OCI-LY7 (cell line): ENCODE results near the gene KRTAP27-1. TPM values are rescaled to one million over a fixed set of nuclear protein-coding genes. Genes with fewer than 3 reads are reported as not detected.

Experiments used
- Bru-seq: library from RNA; stranded (reverse); fragments of 400-500 nt; gene quantifications from one replicate; lab custom pipeline; 2021; lab: Mats Ljungman, UMichigan
- BruChase-seq, 2 experiments: library from RNA; stranded (reverse); fragments of 400-500 nt; gene quantifications; one replicate each; lab custom pipeline; 2021; lab: Mats Ljungman, UMichigan
- BruUV-seq: library from RNA; stranded (reverse); fragments of 400-500 nt; replicated peaks from 2 replicates; lab custom pipeline; 2021; lab: Mats Ljungman, UMichigan
- CTCF ChIA-PET: fragments of 300-600 bp; sonication (Branson Sonifier 250); formaldehyde crosslinking; loops from one replicate; lab custom pipeline; 2022; ENCODE audit warnings: antibody characterized with exemption; ENCODE audit not compliant: unreplicated experiment; lab: Charles Lee
- POLR2A ChIA-PET: fragments of 300-600 bp; sonication (Branson Sonifier 250); formaldehyde crosslinking; loops from one replicate; lab custom pipeline; 2022; ENCODE audit warnings: antibody characterized with exemption; lab: Charles Lee
- DNase-seq: peaks from one replicate; pipeline ENCODE4 v3.0.0-alpha.2; 2015; ENCODE audit warnings: low spot score
- H2AFZ ChIP-seq: fragments of 200-600 bp; sonication (generic), shearing (Covaris generic); 2 replicates; pipeline ENCODE4 v1.6.1; 2014; ENCODE audit warnings: mild to moderate bottlenecking, antibody characterized with exemption, low read length, moderate library complexity
- H3K27ac ChIP-seq: fragments of 200-600 bp; sonication (generic); 2 replicates; pipeline ENCODE4 v1.5.1; 2014; ENCODE audit warnings: mixed run types, low read depth, mild to moderate bottlenecking, moderate library complexity, low read length, inconsistent platforms; ENCODE audit not compliant: poor library complexity, severe bottlenecking
- H3K36me3 ChIP-seq: fragments of 200-600 bp; sonication (generic); 2 replicates; pipeline ENCODE4 v1.6.1; 2014; ENCODE audit warnings: mild to moderate bottlenecking, antibody characterized with exemption, low read length, moderate library complexity, mixed read lengths; ENCODE audit not compliant: insufficient read depth
- H3K4me1 ChIP-seq: fragments of 200-600 bp; sonication (generic); 2 replicates; pipeline ENCODE4 v1.5.1; 2014; ENCODE audit warnings: mild to moderate bottlenecking, low read length; ENCODE audit not compliant: insufficient read depth, poor library complexity, severe bottlenecking
- H3K4me2 ChIP-seq: fragments of 200-600 bp; sonication (generic); 2 replicates; pipeline ENCODE4 v1.6.1; 2014; ENCODE audit warnings: mild to moderate bottlenecking, low read length
- H3K4me3 ChIP-seq: fragments of 200-600 bp; sonication (generic); 2 replicates; pipeline ENCODE4 v1.5.1; 2014; ENCODE audit warnings: mild to moderate bottlenecking, low read depth, low read length; ENCODE audit not compliant: poor library complexity, severe bottlenecking
- H3K79me2 ChIP-seq: fragments of 200-600 bp; sonication (generic); 2 replicates; pipeline ENCODE4 v1.6.1; 2016; ENCODE audit warnings: low read depth, mild to moderate bottlenecking, low read length, moderate library complexity, mixed read lengths; ENCODE audit not compliant: insufficient read depth
- H3K9me2 ChIP-seq: fragments of 200-600 bp; sonication (generic); 2 replicates; pipeline ENCODE4 v1.6.1; 2016; ENCODE audit warnings: mild to moderate bottlenecking, low read length, mixed read lengths; ENCODE audit not compliant: insufficient read depth
- H3K9me3 ChIP-seq: fragments of 200-600 bp; sonication (generic); 2 replicates; pipeline ENCODE4 v1.6.1; 2014; ENCODE audit warnings: mild to moderate bottlenecking, mixed run types, low read length, mixed read lengths
- H4K20me1 ChIP-seq: fragments of 200-600 bp; sonication (generic); 2 replicates; pipeline ENCODE4 v1.6.1; 2014; ENCODE audit warnings: mild to moderate bottlenecking, antibody characterized with exemption, low read length, moderate library complexity, mixed read lengths; ENCODE audit not compliant: insufficient read depth
- EZH2phosphoT487 ChIP-seq: fragments of 200-600 bp; sonication (generic); IDR thresholded peaks from 2 replicates; pipeline ENCODE4 v1.6.1; 2018; ENCODE audit warnings: low read depth, borderline replicate concordance, mild to moderate bottlenecking, mixed run types, antibody characterized with exemption, low read length, moderate library complexity, mixed read lengths
- intact Hi-C: fragments of 100-400 bp; cut with micrococcal nuclease; formaldehyde crosslinking; loops from one replicate; pipeline ENCODE4 v1.10.0; 2022; ENCODE audit not compliant: unreplicated experiment
- long read RNA-seq: library from polyadenylated mRNA; stranded (forward); transcript quantifications from one replicate; pipeline ENCODE4 v2.0.0, GENCODE V29; 2022
- total RNA-seq, 2 experiments: library from RNA; depleted of rRNA in 1 of 2; stranded (reverse); fragments of >200 nt in 1 of 2; shearing (Covaris generic) in 1 of 2; gene quantifications; 2 replicates each; pipeline ENCODE4 v1.2.3, GENCODE V29; 2014 to 2022
- TF ChIP-seq, protein P1 (sequence below): fragments of 200-600 bp; sonication (generic); conservative IDR thresholded peaks from 2 replicates; pipeline ENCODE4 v1.5.1; 2014; ENCODE audit warnings: mild to moderate bottlenecking, antibody characterized with exemption, low read length, moderate library complexity, mixed read lengths

KRTAP27-1 gene, protein sequence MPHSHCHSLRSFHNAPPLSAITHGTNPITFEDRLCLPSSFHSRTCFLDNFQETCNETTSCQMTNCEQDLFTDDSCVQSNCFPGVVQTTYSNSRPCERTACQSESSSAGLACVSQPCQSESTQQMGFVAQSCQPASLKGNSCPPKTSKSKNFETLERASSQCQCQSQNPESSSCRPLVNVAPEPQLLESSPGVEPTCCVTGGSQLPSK
- not detected in 2 replicates for total RNA-seq (2014; rRNA removed; shearing (Covaris generic))
- total RNA-seq (2022) = not detected in 2 replicates
- Bru-seq, nascent RNA = not detected
- not detected for BruChase-seq, experiment 1, labeled RNA remaining after a 6-hour chase
- BruChase-seq, experiment 2, labeled RNA remaining after a 2-hour chase = not detected
- long read RNA-seq = 0 reads

DNA sequence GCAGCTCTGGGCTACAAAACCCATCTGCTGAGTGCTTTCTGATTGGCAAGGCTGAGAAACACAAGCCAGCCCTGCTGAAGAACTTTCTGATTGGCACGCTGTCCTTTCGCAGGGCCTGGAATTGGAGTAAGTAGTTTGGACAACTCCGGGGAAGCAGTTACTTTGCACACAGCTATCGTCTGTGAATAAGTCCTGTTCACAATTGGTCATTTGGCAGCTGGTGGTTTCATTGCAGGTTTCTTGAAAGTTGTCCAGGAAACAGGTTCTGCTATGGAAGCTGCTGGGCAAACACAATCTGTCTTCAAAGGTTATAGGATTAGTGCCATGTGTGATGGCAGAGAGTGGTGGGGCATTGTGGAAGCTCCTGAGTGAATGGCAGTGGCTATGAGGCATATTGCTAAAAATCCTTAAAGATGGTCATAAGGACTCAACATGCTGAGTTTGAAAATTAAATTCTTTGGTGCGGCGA is at the start of gene KRTAP27-1:
Gene KRTAP27-1 (minus strand): TSS at position 419 of the 469 bp plus-strand sequence. CDS start 26 bp downstream, at position 393.
- no TSS peak for BruUV-seq
- no peak for DNase-seq
- Histone ChIP-seq H3K4me2 (no peak within 1 kb of the TSS), H3K4me3 (no peak within 1 kb of the TSS), H3K9me2 (no peaks in the 10 kb centered on the region), H3K9me3 (no peaks in the 10 kb centered on the region), H3K4me1 (no peaks in the 10 kb centered on the region), H3K79me2 (no peaks in the 10 kb centered on the region), H3K36me3 (no peaks in the 10 kb centered on the region), H3K27ac (no peak within 1 kb of the TSS), H4K20me1 (no peaks in the 10 kb centered on the region), H2AFZ (no peak within 1 kb of the TSS)
- no peak for TF ChIP-seq EZH2phosphoT487
- TF ChIP-seq, protein P1, sequence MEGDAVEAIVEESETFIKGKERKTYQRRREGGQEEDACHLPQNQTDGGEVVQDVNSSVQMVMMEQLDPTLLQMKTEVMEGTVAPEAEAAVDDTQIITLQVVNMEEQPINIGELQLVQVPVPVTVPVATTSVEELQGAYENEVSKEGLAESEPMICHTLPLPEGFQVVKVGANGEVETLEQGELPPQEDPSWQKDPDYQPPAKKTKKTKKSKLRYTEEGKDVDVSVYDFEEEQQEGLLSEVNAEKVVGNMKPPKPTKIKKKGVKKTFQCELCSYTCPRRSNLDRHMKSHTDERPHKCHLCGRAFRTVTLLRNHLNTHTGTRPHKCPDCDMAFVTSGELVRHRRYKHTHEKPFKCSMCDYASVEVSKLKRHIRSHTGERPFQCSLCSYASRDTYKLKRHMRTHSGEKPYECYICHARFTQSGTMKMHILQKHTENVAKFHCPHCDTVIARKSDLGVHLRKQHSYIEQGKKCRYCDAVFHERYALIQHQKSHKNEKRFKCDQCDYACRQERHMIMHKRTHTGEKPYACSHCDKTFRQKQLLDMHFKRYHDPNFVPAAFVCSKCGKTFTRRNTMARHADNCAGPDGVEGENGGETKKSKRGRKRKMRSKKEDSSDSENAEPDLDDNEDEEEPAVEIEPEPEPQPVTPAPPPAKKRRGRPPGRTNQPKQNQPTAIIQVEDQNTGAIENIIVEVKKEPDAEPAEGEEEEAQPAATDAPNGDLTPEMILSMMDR = no peak
- ChIA-PET POLR2A (no interaction called here), CTCF (no interaction called here)
- intact Hi-C loops = no loop called here

DNA sequence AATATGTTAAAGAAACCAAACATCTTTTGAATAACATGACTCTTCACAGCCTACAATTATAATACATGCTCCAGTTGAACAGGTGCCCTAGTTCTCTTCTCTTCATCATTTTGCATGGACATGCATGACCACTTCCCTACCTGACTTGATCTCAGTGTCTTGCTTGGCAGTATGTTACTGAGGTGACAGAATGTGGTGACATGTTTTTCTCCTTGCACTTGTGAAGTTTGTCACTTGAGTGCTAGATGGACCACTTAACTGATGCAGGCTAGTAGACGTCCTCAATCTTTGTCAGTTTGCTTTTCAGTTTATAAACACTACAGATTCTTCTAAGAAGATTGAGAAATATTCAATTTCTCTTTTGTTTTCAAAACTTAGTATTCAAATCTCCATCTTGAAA is 44.7 kb upstream of the KRTAP27-1 start:
- Histone ChIP-seq H3K4me1 (no peaks in the 10 kb centered on the region), H3K9me3 (no peaks in the 10 kb centered on the region), H3K27ac (no peak overlapping the region), H4K20me1 (no peaks in the 10 kb centered on the region), H3K79me2 (no peaks in the 10 kb centered on the region), H3K4me3 (no peak overlapping the region), H3K4me2 (no peak overlapping the region), H2AFZ (no peak overlapping the region), H3K9me2 (no peaks in the 10 kb centered on the region), H3K36me3 (no peaks in the 10 kb centered on the region)
- ChIA-PET POLR2A (no interaction called here), CTCF (no interaction called here)
- intact Hi-C loops = no loop called here
- DNase-seq = no peak
- BruUV-seq = no TSS peak
- TF ChIP-seq, protein P1 = no peak
- TF ChIP-seq EZH2phosphoT487 = no peak
